Natural killer cell treated with Interleukin-12 subunit alpha and Interleukin-12 subunit beta and Interleukin-15 and Interleukin-18, amount 100 ng/mL, for 72 hours (primary cell): Measurements from ENCODE around the gene SHANK2. TPM values are rescaled to one million over a fixed set of nuclear protein-coding genes. Genes with fewer than 3 reads are reported as not detected.

Experiments
- ATAC-seq, 2 donors: fragments of 150-1000 bp; cut with Tn5 transposase in 1 of 2; sonication (Bioruptor Pico), chemical (Tn5 transposase) in 1 of 2; 2 replicates each; pipeline ENCODE4 v1.10.0; 2021
- DNase-seq: peaks from one replicate; pipeline ENCODE4 v3.0.0; 2022; ENCODE audit warnings: low spot score
- H3K27ac Mint-ChIP-seq, 2 donors: 1 replicate in 1 of 2; 2 replicates in 1 of 2; pipeline ENCODE4 v1.8.0; 2022; ENCODE audit warnings: mixed read lengths in 2 of 2, mild to moderate bottlenecking in 1 of 2, moderate library complexity in 1 of 2
- H3K27me3 Mint-ChIP-seq, 2 donors: 1 replicate in 1 of 2; 2 replicates in 1 of 2; pipeline ENCODE4 v1.8.0; 2022; ENCODE audit warnings: mixed read lengths in 2 of 2
- H3K36me3 Mint-ChIP-seq: one replicate; pipeline ENCODE4 v1.8.0; 2022; ENCODE audit warnings: mixed read lengths
- H3K4me1 Mint-ChIP-seq, 2 donors: 1 replicate in 1 of 2; 2 replicates in 1 of 2; pipeline ENCODE4 v1.8.0; 2022; ENCODE audit warnings: low read depth in 2 of 2, mixed read lengths in 2 of 2, mild to moderate bottlenecking in 1 of 2
- H3K4me3 Mint-ChIP-seq: one replicate; pipeline ENCODE4 v1.8.0; 2022; ENCODE audit warnings: mixed read lengths
- H3K9me3 Mint-ChIP-seq: 2 replicates; pipeline ENCODE4 v1.8.0; 2022; ENCODE audit warnings: mixed read lengths
- total RNA-seq, 2 donors: library from RNA; stranded (reverse); gene quantifications; one replicate each; pipeline ENCODE4 v1.2.3, GENCODE V29; 2022

Gene SHANK2
- total RNA-seq, 2 donors from 2014 or later: 0.11 TPM; not detected in 1

- Mint-ChIP-seq H3K4me3 (no peak overlapping the region), H3K9me3 (no peaks in the 10 kb centered on the region), H3K36me3 (no peaks in the 10 kb centered on the region), H3K4me1 (no peaks in the 10 kb centered on the region), H3K27me3 (no peaks in the 10 kb centered on the region), H3K27ac (no peak overlapping the region)
- no peak for ATAC-seq
- DNase-seq: peak; percentile 51
These were observed 48.7 kb downstream of the SHANK2 start for GRCh38 chr11:71203681-71204080.

GRCh38 chr11:71202966-71203365 is 49.4 kb downstream of the SHANK2 start:
- Mint-ChIP-seq H3K36me3 (no peaks in the 10 kb centered on the region), H3K4me3 (no peak overlapping the region), H3K4me1 (no peaks in the 10 kb centered on the region), H3K27ac (no peak overlapping the region), H3K27me3 (no peaks in the 10 kb centered on the region), H3K9me3 (no peaks in the 10 kb centered on the region)
- ATAC-seq (no peak), DNase-seq (no peak)

GRCh38 chr11:71202598-71202944 is 49.8 kb downstream of the SHANK2 start:
- Mint-ChIP-seq H3K27ac (no peak overlapping the region), H3K36me3 (no peaks in the 10 kb centered on the region), H3K4me1 (no peaks in the 10 kb centered on the region), H3K9me3 (no peaks in the 10 kb centered on the region), H3K27me3 (no peaks in the 10 kb centered on the region), H3K4me3 (no peak overlapping the region)
- DNase-seq (no peak), ATAC-seq (no peak)

Other genes starting within 250 kb of the SHANK2 start
- gene DHCR7, start 195.8 kb upstream of the SHANK2 start, total RNA-seq: 100 to 1,000 TPM in 1 of 2 donors, 10 to 100 TPM in 1; 75.8 to 104 TPM
- gene NADSYN1, start 200.6 kb upstream of the SHANK2 start, total RNA-seq: 100 to 1,000 TPM; 117 to 129 TPM